Aorta (tissue), 5 donors: Measurements from ENCODE around the gene EFTUD2. TPM values are rescaled to one million over a fixed set of nuclear protein-coding genes. Genes with fewer than 3 reads are reported as not detected.

Experiments
- ATAC-seq: fragments of 200-7000 bp; cut with Tn5 transposase; one replicate; pipeline ENCODE4 v1.9.1; 2022; ENCODE audit warnings: moderate library complexity; ENCODE audit not compliant: low FRiP score
- DNase-seq, 2 donors: peaks; one replicate each; pipeline ENCODE4 v3.0.0-alpha.2; 2020
- H3K27ac ChIP-seq, 2 donors: one replicate each; pipeline ENCODE4 v1.5.1; 2013; ENCODE audit warnings: low read length in 2 of 2, mild to moderate bottlenecking in 2 of 2, moderate library complexity in 2 of 2, control low read depth in 1 of 2, inconsistent platforms in 1 of 2, low read depth in 1 of 2
- H3K27me3 ChIP-seq, 2 donors: one replicate each; pipeline ENCODE4 v1.6.1; 2013; ENCODE audit warnings: control low read depth in 1 of 2, low read length in 1 of 2, mild to moderate bottlenecking in 1 of 2, moderate library complexity in 1 of 2; ENCODE audit not compliant: insufficient read depth in 2 of 2, control insufficient read depth in 1 of 2
- H3K36me3 ChIP-seq, 2 donors: one replicate each; pipeline ENCODE4 v1.6.1; 2013; ENCODE audit warnings: control low read depth in 1 of 2, low read length in 1 of 2, mild to moderate bottlenecking in 1 of 2; ENCODE audit not compliant: insufficient read depth in 2 of 2, control insufficient read depth in 1 of 2
- H3K4me1 ChIP-seq, 2 donors: one replicate each; pipeline ENCODE4 v1.6.1; 2013; ENCODE audit warnings: low read length in 2 of 2, control low read depth in 1 of 2, mild to moderate bottlenecking in 1 of 2, moderate library complexity in 1 of 2; ENCODE audit not compliant: insufficient read depth in 2 of 2, control insufficient read depth in 1 of 2
- H3K4me3 ChIP-seq, 2 donors: one replicate each; pipeline ENCODE4 v1.5.1; 2013; ENCODE audit warnings: low read length in 2 of 2, control low read depth in 1 of 2, mild to moderate bottlenecking in 1 of 2
- H3K9me3 ChIP-seq: one replicate; pipeline ENCODE4 v1.6.1; 2013; ENCODE audit warnings: mild to moderate bottlenecking, low read length; ENCODE audit not compliant: control insufficient read depth
- WGBS, 2 donors: extraction: QIAGEN DNeasy Blood & Tissue Kit; methylation state at CpG; one replicate each; pipeline ENCODE4 v1.1.7; 2013; 5-methylcytosine and 5-hydroxymethylcytosine counted together
- intact Hi-C, 2 donors: fragments of 100-400 bp; cut with DNase I; formaldehyde crosslinking; loops; one replicate each; pipeline versions ENCODE4 v1.14.2 to v1.15.0; 2022
- microRNA-seq, 2 donors: library from miRNA; unstranded; fragments of <30 nt; microRNA quantifications; one replicate each; pipeline ENCODE4 v1.2.0, GENCODE V29; 2020
- polyA plus RNA-seq, 2 donors: library from polyadenylated mRNA; stranded (reverse); fragments of 200-250 nt; gene quantifications; one replicate each; pipeline ENCODE4 v1.2.3, GENCODE V29; 2013
- total RNA-seq, 2 donors: library from RNA; stranded (reverse); fragmentation: NEBNext Ultra II Directional; extraction: Animal tissue kit (Norgen Biotek cat#: 25700); gene quantifications; one replicate each; pipeline ENCODE4 v1.2.1, GENCODE V29; 2021
- donor health status: healthy with polysubstance abuse.
- donor health status: Bipolar disorder and iron deficiency.
- donor health status: DM: no; HTN: no; CAD: no.
- donor health status: DM: no; HTN: no; CAD: no.
- donor health status: DM: yes; HTN: yes; CAD: no.

The EFTUD2 gene
- total and polyA plus RNA-seq, 4 donors = 17.8 to 78.6 (median 51.0) TPM

DNA sequence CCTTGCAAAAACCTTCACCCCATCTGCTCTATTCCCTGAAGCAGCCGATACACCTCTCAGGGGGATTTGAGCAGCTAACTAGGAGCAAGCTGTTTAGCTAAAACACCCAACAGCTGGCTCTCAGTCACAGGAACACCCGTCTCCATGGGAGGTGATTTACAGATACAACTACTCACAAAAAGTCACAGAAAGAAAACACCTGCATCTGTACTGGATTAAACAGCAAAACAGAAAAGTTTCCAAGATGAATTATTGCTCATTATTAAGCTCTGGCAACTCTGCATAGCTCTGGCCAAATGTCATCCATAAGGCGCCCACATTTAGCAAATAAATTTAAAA is 91.5 kb downstream of the EFTUD2 start:
- H3K4me1 ChIP-seq = peaks cover 0 to 5% of the 10 kb centered on the region in 2 donors
- intact Hi-C loops = no loop called here

DNA sequence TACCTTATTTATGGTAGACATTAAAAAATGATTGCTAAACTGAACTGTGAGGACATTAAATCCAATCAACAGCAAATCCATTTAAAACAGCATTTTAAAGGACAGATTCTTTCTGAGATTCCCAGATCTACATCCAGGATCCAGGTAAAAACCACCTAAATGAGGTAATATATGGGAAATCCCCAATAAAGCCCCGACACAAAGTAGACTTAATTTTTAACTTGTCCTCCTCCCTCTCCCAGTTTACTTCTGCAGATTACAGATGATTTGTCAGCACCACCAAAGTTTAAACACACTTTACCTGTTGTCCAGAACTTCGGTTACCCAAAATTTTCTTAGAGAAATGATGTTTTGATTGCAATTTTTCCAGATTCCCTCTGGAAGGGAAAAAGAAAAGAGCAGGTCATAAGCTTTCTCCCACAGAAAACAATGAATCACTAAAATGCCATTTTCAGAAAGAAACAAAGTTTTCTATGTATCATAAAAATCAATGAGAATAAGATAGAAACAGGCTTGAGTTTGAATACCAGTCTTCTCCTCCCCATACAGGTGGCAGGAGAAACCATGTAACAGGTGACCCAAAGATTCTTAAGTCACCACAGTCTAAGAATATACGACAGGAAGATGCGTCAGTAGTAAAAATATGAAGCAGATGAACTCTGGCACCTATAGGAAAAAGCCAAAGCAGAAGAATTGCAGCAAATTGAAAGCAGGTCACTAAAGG is 92.0 kb downstream of the EFTUD2 start:
- intact Hi-C loops = no loop called here
- H3K9me3 ChIP-seq = no peaks in the 10 kb centered on the region
- H3K4me1 ChIP-seq = peaks cover 0 to 7% of the 10 kb centered on the region in 2 donors
- H3K27ac ChIP-seq = no peak overlapping the region
- no peak for ATAC-seq
- H3K4me3 ChIP-seq = no peak overlapping the region
- DNase-seq = no peak
- no peaks in the 10 kb centered on the region for H3K27me3 ChIP-seq
- H3K36me3 ChIP-seq = peaks cover 0 to 2% of the 10 kb centered on the region in 2 donors
- WGBS, 2 donors = 44 to 58% methylated on average over 4 of the region's 4 CpGs

More for the DNA sequence above, 91.5 kb downstream of the EFTUD2 start:
- 35 to 38% methylated on average over 3 of the region's 3 CpGs for WGBS, 2 donors
- Histone ChIP-seq H3K27me3 (no peaks in the 10 kb centered on the region), H3K4me3 (no peak overlapping the region), H3K27ac (no peak overlapping the region), H3K36me3 (peaks cover 0 to 2% of the 10 kb centered on the region in 2 donors), H3K9me3 (no peaks in the 10 kb centered on the region)
- no peak for ATAC-seq
- DNase-seq = no peak

DNA sequence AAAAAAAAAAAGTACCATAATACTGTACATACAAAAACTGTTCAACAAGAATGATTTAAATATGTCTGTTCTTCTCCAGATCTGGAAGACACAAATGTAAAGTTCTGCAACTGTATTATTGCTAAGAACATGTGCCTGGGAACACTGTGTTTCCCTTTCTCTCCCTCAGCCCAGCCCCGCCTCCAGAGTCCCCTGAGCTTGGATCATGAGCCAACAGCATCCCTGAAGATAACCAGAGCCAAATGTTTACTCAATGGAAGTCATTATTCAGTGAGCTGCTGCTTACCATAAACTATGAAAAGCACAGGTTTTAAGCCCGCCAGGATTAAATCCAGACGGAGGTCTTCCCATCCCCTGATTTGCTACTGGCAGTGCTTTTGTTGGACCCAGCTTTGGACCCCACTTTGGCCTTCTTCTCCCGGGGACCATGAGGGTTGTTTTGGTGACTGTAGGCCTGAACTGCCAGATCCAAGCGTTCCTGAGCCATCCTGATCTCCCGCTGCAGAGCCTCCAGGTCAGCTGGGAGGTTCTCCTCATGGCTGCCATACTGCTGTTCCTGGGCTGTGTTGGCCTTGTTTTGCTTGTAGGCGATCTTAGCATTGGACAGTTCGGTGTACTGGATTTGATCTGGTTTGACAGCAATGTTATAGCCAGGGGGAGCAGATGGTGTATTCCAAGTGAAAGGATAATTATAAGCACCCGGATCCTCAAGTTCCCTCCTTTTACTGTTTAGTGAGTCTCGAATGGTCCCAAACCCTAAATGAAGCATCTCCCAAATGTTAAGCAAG is 94.7 kb downstream of the EFTUD2 start:
- DNase-seq (no peak), ATAC-seq (no peak)
- H3K36me3 ChIP-seq = peaks cover 0 to 2% of the 10 kb centered on the region in 2 donors
- peaks cover 0 to 7% of the 10 kb centered on the region in 2 donors for H3K4me1 ChIP-seq
- intact Hi-C loops = no loop called here
- H3K4me3 ChIP-seq = no peak overlapping the region
- no peak overlapping the region for H3K27ac ChIP-seq
- whole genome bisulfite sequencing, 2 donors = 60% methylated on average over 10 of the region's 10 CpGs
- no peaks in the 10 kb centered on the region for H3K9me3 ChIP-seq
- no peaks in the 10 kb centered on the region for H3K27me3 ChIP-seq

DNA sequence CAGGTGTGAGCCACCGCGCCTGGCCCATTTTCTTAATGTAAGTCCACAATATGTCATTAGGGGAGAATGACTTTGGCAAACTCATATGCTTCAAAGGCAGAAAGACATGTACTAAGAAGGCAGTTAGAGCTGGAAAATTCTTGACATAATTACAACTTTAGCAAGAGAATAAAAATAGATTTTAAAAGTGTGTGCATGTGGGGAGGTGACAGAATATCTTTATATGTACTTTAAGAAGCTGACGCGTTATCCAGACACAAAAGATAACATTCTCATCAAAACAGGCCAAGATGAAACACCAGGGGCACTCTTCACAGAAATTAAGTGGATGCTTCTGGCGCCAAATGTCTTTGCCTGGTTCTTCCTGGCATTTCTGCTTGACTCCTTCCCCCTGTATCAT is 97.4 kb downstream of the EFTUD2 start:
- Histone ChIP-seq H3K9me3 (no peaks in the 10 kb centered on the region), H3K27me3 (no peaks in the 10 kb centered on the region), H3K27ac (peak overlapping the region; percentile 36 to 82), H3K36me3 (peaks cover 0 to 2% of the 10 kb centered on the region in 2 donors), H3K4me1 (peaks cover 0 to 7% of the 10 kb centered on the region in 2 donors), H3K4me3 (no peak overlapping the region)
- intact Hi-C loops = no loop called here
- DNase-seq (no peak), ATAC-seq (no peak)
- 12 to 17% methylated on average over 5 of the region's 5 CpGs for WGBS, 2 donors

Small RNA genes lying within 50 kb of the gene (microRNA-seq; reads per million reads assigned to microRNA genes)
- gene MIR6783 = 0 to 0.60 reads per million in 2 donors

Other genes starting within 250 kb of the EFTUD2 start
- not detected for gene MEIOC, start 243.0 kb downstream of the EFTUD2 start, total RNA-seq
- gene MEIOC, start 243.0 kb downstream of the EFTUD2 start, polyA plus RNA-seq = not detected
- gene CCDC43, start 209.7 kb downstream of the EFTUD2 start, total RNA-seq = 10 to 100 TPM; 15.4 to 16.1 TPM
- gene CCDC43, start 209.7 kb downstream of the EFTUD2 start, polyA plus RNA-seq = 10 to 100 TPM in 1 of 2 donors, 1 to 10 TPM in 1; 9.6 to 12.6 TPM
- gene DBF4B, start 190.8 kb downstream of the EFTUD2 start, total RNA-seq = 10 to 100 TPM in 1 of 2 donors, 1 to 10 TPM in 1; 5.8 to 12.1 TPM
- 1 to 10 TPM in 1 of 2 donors, under 1 TPM in 1; 0.88 to 2.4 TPM for gene DBF4B, start 190.8 kb downstream of the EFTUD2 start, polyA plus RNA-seq
- gene ADAM11, start 140.5 kb downstream of the EFTUD2 start, total RNA-seq = 1 to 10 TPM in 1 of 2 donors, under 1 TPM in 1; 0.45 to 1.4 TPM
- 1 to 10 TPM in 1 of 2 donors, under 1 TPM in 1; 0.38 to 1.6 TPM for gene ADAM11, start 140.5 kb downstream of the EFTUD2 start, polyA plus RNA-seq
- gene GJC1, start 69.2 kb downstream of the EFTUD2 start, total RNA-seq = 10 to 100 TPM; 23.8 to 34.3 TPM
- gene GJC1, start 69.2 kb downstream of the EFTUD2 start, polyA plus RNA-seq = 1 to 10 TPM; 2.9 to 5.6 TPM
- gene HIGD1B, start 51.6 kb downstream of the EFTUD2 start, total RNA-seq = 1 to 10 TPM in 1 of 2 donors, under 1 TPM in 1; 0.58 to 1.3 TPM
- not detected for gene HIGD1B, start 51.6 kb downstream of the EFTUD2 start, polyA plus RNA-seq
- gene GFAP, start 16.1 kb upstream of the EFTUD2 start, total RNA-seq = 10 to 100 TPM in 1 of 2 donors, 1 to 10 TPM in 1; 2.3 to 17.6 TPM
- 1 to 10 TPM; 1.4 to 7.9 TPM for gene GFAP, start 16.1 kb upstream of the EFTUD2 start, polyA plus RNA-seq
- gene KIF18B, start 48.3 kb upstream of the EFTUD2 start, total RNA-seq = 1 to 10 TPM in 1 of 2 donors, under 1 TPM in 1; 0.16 to 1.7 TPM
- under 1 TPM in 1 of 2 donors, not detected in 1; 0.05 TPM for gene KIF18B, start 48.3 kb upstream of the EFTUD2 start, polyA plus RNA-seq
- gene C1QL1, start 68.9 kb upstream of the EFTUD2 start, total RNA-seq = 1 to 10 TPM in 1 of 2 donors, not detected in 1; 1.3 TPM
- not detected for gene C1QL1, start 68.9 kb upstream of the EFTUD2 start, polyA plus RNA-seq
- 10 to 100 TPM; 22.7 to 33.1 TPM for gene DCAKD, start 152.2 kb upstream of the EFTUD2 start, total RNA-seq
- 10 to 100 TPM; 14.5 to 20.1 TPM for gene DCAKD, start 152.2 kb upstream of the EFTUD2 start, polyA plus RNA-seq
- gene NMT1, start 161.9 kb upstream of the EFTUD2 start, total RNA-seq = 100 to 1,000 TPM; 103 to 104 TPM
- 100 to 1,000 TPM in 1 of 2 donors, 10 to 100 TPM in 1; 33.8 to 124 TPM for gene NMT1, start 161.9 kb upstream of the EFTUD2 start, polyA plus RNA-seq
- gene PLCD3, start 233.1 kb upstream of the EFTUD2 start, total RNA-seq = 10 to 100 TPM; 94.6 to 97.4 TPM
- gene PLCD3, start 233.1 kb upstream of the EFTUD2 start, polyA plus RNA-seq = 10 to 100 TPM; 22.8 to 93.8 TPM
- 10 to 100 TPM; 16.1 to 23.4 TPM for gene ACBD4, start 236.2 kb upstream of the EFTUD2 start, total RNA-seq
- gene ACBD4, start 236.2 kb upstream of the EFTUD2 start, polyA plus RNA-seq = 10 to 100 TPM; 68.6 to 69.7 TPM
- gene HEXIM1, start 249.0 kb upstream of the EFTUD2 start, total RNA-seq = 10 to 100 TPM; 48.7 to 64.0 TPM
- gene HEXIM1, start 249.0 kb upstream of the EFTUD2 start, polyA plus RNA-seq = 10 to 100 TPM; 40.8 to 62.6 TPM